Right ventricle myocardium inferior (tissue), 1 donor: ENCODE measurements around the gene SPINK4. TPM values are rescaled to one million over a fixed set of nuclear protein-coding genes. Genes with fewer than 3 reads are reported as not detected.

Source experiments
- ATAC-seq: fragments of 200-7000 bp; cut with Tn5 transposase; one replicate; pipeline ENCODE4 v1.9.1; 2020; ENCODE audit warnings: mild to moderate bottlenecking, moderate library complexity
- DNase-seq: peaks from one replicate; pipeline ENCODE4 v3.0.0; 2021; ENCODE audit errors: missing footprints
- intact Hi-C: fragments of 100-400 bp; cut with DNase I; formaldehyde crosslinking; loops from one replicate; pipeline ENCODE4 v1.11.0; 2022
- total RNA-seq: library from RNA; stranded (reverse); fragmentation: NEBNext Ultra II Directional; extraction: Animal tissue kit (Norgen Biotek cat#: 25700); gene quantifications from one replicate; pipeline ENCODE4 v1.2.1, GENCODE V29; 2021
- donor health status: DM: no; HTN: yes; CAD: no; lungs with severe emphysema.

The SPINK4 gene
- total RNA-seq, 1 donor from 2014 or later: not detected

DNA sequence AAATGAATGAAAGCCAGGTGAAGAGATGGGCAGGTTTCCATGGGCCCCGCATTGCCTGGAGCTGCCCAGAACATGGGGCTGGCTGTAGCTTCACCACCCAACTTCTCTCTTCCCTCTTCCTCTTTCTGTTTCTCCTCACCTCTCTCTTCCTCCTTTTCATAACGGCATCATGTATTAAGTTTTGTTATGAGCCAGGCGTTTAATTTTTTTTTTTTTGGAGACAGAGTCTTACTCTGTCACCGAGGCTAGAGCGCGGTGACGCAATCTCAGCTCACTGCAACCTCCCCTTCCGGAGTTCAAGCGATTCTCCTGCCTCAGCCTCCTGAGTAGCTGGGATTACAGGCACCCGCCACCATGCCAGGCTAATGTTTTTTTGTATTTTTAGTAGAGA is 13.0 kb upstream of the SPINK4 start:
- DNase-seq: peak; percentile 91
- ATAC-seq: peak; percentile 41
- intact Hi-C loops: loop anchor here (5.0 kb wide), 1 partner anchor 60 kb away; the partner anchor contains the start of gene B4GALT1

DNA sequence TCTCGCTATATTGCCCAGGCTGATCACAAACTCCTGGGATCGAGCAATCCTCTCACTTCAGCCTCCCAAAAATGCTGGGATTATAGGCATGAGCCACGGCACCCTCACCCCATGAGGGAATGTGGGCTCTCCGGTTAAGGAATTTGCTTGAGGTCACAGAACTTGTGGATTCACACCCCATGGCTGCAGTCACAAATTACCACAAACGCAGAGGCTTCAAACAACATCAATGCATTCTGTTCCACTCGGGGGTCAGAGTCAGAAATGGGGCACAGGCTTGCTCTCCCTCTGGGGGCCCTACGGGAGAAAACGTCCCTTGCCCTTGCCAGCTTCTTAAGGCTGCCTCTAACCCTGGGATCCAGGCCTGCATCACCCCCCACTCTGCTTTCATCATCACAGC is 12.2 kb upstream of the SPINK4 start:
- intact Hi-C loops: loop anchor here (5.0 kb wide), 1 partner anchor 60 kb away; the partner anchor contains the start of gene B4GALT1
- ATAC-seq (no peak), DNase-seq (no peak)

DNA sequence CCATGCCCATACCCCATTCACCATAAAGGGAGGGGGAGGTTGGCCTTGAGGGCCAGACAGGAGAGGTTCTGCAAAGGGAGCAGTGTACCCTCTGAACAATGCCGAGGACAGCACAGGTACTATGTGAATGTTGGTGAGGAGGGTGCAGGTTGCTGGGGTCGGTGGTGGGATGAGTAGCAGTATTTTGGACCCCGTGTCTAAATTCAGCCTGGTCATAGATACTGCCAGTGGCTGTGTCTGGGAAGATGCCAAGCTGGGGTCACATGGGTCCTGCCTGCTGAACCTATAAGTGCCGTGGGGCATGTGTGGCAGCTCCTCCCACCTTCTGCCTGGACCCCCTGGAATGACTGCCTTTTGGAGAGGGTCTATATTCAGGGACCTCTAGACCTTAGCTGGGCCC is 11.4 kb upstream of the SPINK4 start:
- DNase-seq: no peak
- ATAC-seq: no peak
- intact Hi-C loops: loop anchor here (5.0 kb wide), 1 partner anchor 61 kb away; the partner anchor contains the start of gene B4GALT1

DNA sequence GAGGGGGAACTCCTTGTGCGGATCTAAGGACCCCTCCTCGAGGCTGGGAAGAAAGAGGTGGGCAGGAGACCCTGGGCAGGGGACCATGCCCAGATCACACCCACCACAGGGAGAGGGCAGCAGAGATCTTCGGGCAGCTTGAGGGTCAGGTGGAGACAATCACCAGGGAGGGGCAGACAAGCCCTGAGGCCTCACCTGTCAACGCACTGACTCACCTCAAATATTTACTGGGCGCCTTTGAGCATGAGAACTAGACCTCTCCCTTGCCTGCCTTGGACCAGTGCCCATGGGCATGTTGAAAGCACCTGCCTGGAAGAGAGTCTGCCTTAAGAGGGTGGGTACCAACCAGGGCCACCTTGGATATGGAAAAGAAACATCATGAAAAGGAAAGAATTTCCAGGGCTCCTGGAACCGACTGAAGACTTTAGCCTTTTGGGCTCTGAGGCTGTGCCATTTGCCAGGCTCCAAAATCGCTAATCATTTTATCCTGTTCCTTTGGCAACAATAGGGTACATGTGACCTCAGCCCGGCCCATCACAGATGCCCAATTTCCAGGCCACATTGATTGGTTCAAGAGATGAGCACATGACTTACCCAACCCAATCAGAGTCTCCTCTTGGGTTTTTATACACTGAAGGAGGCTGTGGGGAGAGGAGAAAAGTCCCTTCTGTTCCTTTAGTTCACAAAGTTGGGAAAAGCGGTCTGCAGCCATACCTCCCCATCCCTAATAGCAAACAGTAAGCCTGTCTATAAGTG is 10.4 kb upstream of the SPINK4 start:
- DNase-seq: no peak
- ATAC-seq: no peak
- intact Hi-C loops: loop anchor here (5.0 kb wide), 1 partner anchor 62 kb away; the partner anchor contains the start of gene B4GALT1

DNA sequence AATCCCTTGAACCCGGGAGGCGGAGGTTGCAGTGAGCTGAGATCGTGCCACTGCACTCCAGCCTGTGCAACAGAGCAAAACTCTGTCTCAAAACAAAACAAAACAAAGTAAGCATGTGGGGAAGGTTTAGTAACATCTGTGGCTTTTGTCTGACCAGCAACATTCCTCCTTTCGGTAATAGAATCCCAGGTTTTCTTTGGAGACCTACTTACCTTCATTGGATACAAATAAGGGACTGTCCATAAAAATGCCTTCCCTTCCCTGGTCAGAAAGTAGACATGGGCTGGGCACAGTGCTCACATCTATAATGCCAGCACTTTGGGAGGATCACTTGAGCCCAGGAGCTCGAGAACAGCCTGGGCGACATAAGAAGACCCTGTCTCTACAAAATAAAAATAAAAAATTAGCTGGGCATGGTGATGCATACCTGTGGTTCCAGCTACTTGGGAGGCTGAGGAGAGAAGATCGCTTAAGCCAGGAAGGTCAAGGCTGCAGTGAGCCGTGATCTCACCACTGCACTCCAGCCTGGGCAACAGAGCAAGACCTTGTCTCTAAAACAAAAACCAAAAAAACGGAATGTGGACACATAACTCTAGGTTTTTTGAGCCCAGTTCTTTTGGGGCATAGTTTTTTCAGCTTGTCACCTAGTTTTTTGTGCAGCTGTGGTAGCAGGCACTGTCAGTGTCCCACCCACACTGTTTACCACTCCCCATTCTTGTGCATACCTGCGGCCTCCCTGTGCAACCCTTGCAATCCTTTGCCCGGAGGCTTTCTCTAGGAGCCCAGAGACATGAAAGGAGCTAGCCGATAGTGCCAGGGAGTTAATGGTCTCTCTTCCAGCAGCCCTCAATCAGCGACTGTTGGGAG is 9.0 kb upstream of the SPINK4 start:
- intact Hi-C loops: no loop called here
- DNase-seq (no peak), ATAC-seq (no peak)

DNA sequence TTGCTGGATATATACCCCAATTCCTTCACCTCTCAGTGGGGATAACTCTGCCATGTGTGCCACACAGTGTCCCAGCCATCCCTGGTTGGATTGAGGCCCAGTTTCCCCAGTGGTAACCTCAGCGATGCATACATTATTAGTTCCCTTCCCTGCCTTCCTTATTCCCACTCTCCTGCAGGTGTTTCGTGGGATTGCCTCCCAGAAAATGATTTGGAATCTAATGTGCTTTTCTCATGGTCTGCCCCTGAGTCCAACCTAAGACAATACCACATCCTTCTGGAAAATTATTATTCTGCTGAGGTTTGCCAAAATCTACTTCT is 8.4 kb upstream of the SPINK4 start:
- intact Hi-C loops: no loop called here
- ATAC-seq: no peak
- DNase-seq: no peak

DNA sequence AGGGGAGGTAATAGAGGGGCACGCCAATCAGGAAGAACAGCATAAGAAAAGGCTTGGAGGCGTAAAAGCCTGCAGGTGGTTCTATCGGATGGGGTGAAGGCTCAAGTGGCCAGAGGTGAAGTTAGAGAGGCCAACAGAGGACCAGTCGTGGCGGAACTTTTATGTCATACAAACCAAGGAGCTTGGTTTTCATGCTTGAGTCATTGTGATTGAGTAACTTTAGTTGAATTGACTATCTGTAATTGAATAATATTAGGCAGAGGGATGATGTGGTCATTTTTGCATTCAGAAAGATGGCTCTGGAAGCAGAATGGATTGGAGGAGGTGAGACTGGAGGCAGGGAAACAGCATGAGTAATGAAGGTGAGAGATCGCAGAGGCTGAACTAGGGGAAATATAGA is 7.2 kb upstream of the SPINK4 start:
- ATAC-seq (no peak), DNase-seq (no peak)
- intact Hi-C loops: no loop called here

DNA sequence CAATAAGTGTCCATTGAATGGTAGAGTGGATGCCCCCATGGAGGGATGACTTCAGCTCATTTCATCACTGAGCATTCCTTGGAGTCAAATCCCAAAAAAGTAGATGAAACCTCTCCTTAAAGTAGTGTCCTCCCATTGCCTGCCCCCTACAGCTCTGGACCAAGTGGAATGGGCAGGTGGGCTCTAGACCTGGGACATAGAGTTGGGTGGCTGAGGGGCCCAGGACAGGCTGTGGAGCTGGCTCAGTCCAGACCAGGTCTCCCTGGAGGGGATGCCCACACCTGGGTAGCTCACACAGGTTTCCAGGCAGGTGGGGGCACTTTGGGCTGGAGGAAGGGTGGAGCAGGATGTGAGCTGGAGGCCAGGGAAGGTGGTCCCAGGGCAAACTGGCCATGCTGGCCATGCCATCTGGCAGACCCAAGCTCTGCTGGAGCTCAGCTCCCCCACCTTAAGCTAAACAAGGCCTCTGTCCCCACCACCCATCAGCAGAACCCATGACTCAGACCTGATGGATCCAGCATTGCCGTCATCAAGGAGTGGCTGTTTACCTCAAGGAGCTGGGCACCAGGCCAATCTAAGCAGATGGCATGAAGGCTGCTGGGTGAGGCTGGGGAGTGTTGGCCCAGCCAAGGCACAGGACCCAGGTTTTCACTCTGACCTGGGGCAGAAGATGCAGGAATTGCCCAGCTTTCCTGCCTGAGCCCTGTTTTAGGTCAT is 6.2 kb upstream of the SPINK4 start:
- ATAC-seq (no peak), DNase-seq (no peak)
- intact Hi-C loops: no loop called here

DNA sequence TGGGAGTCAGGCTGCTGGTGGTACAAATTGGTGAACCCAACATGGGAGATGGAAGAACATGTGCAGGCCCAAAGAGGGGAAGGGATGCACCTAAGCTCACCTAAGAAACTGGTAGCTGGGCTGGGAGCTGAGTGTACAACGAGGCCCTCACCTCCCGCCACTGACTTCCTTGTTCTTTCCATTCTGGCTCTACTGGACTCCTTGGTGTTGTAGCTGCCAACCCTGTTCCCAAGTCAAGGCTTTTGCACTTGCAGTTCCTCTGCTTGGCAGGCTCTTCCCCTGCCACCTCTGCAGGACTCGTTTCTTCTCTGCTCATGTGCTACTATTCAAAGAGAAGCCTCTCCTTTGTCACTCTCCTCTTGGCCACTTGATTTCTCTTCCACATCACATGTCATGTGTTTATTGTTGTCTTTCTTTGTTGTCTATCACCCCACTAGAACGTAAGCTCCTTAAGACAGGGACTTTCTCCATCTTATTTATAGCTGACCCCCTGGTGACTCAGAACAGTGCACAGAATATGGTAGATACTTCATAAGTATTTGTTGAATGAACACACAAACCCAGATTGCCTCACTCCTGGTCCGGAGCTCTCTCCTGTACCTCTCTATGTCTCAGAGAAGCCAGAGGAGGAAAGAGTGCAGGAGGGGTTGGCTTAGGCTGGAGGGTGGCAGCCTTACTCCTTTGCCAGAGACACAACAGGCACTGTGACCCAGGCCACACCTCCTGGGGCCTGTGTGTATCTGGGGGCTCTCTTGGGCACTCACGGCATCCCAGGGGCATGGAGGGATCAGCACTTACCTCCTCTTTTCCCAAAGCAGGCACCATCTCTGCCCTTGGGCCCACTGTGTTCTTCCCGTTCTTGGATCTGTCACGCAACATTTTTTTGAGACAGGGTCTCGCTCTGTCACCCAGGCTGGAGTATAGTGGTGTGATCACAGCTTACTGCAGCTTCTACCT is 5.2 kb upstream of the SPINK4 start:
- intact Hi-C loops: no loop called here
- no peak for DNase-seq
- no peak for ATAC-seq

DNA sequence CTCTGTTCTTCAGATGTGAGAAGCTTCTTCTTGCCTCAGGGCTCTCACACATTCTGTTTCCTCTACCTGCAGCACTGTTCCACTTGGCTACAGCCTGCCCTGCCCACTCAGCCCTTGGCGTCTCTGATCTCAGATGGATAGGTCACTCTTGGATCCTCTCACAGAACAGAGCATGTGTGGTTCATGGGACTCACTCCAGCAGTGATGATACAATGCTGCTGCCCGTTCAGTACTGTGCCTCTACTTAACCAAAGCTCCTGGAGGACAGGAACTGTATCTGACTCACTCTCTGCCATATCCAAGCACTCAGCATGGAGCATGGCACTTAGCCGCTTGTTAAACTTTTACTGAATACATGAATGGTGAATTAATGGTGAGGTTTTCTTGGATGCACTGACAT is 3.4 kb upstream of the SPINK4 start:
- no peak for DNase-seq
- no peak for ATAC-seq
- intact Hi-C loops: no loop called here

DNA sequence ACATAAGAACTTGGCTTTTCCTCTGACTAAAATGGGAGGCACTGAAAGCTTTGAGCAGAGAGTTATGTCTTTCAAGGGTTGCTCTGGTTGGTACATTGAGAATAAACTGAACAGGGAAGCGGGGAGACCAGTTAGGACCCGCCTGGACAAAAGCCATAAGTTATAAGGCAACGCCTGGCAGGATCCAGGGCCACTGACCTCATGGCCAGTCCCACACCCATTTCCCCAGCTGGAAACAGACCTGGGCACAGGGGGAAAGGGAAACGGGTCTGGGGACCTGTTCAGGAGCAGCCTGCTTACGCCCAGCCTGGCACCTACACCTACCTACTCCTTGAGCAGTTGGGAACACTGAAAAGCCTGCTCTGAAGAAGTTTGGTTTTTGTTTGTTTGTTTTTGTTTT is 1.3 kb downstream of the SPINK4 start:
- DNase-seq (no peak), ATAC-seq (no peak)
- intact Hi-C loops: no loop called here

DNA sequence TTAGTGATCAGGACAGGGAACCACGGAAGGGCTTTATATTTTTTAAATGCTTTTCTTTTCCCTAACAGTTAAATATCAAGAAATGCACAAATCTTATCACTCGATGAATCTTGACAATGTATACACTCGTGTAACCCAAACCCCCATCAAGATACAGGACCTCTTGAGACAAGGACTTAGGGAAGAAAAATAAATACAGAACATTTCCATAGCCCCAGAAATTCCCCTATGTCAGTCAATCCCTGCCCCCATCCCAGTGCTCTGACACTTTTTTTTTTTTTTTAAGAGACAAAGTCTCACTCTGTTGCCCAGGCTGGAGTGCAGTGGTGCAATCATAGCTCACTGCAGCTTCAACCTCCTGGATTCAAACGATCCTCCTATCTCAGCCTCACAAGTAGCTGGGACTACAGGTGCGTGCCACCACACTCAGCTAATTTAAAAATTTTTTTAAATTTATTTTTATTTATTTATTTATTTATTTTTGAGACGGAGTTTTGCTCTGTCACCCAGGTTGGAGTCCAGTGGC is 2.7 kb downstream of the SPINK4 start:
- intact Hi-C loops: no loop called here
- ATAC-seq: no peak
- no peak for DNase-seq

DNA sequence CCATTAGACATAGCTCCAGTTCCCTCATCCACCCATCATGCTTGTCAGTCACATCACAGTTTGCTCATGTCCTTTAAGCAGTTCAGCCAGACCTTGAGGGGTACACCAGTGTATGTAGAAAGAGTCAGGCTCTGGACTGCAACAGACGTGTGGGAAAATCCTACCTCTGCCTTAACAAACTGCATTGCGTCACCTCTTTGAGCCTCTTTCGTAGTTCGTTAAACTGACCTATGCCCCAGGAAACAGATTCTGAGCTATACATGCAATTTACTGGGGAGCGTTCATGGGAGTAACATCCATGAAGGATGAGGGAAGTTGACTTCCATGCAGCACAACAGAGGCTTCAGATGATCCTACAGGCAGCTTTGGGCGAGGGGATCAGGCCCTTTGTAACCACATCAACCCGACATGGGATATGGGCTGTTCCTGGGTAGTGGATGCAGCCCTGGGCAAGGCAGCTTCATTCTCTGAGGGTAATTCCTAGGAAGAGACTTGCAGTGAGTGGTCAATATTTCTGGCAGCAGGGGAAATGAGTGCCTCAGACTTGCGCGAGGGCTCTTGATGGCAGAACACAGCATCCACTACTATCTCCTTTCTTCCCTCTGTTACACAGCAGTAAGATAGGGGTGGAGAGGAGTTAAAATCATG is 4.3 kb downstream of the SPINK4 start:
- DNase-seq (no peak), ATAC-seq (no peak)
- intact Hi-C loops: no loop called here

DNA sequence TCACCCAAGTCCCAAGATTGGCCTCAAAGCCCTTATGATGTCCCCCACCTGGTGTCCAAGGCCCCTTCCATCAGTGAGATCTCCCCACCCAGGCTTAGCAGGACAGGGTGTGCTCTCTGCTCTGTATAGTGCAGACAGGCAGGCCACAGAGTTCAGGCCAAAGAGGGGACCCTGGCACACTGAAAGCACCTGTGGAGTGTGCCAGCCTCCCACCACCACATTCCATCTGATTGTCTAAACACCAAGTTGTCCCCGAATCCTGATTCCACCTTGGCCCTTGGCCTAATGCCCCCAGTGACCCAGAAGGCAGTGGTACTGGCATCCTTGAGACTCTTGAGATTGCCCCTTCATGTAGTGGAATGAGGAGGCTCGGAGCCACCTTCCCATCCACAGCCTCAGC is 5.4 kb downstream of the SPINK4 start:
- intact Hi-C loops: no loop called here
- no peak for ATAC-seq
- DNase-seq: no peak

DNA sequence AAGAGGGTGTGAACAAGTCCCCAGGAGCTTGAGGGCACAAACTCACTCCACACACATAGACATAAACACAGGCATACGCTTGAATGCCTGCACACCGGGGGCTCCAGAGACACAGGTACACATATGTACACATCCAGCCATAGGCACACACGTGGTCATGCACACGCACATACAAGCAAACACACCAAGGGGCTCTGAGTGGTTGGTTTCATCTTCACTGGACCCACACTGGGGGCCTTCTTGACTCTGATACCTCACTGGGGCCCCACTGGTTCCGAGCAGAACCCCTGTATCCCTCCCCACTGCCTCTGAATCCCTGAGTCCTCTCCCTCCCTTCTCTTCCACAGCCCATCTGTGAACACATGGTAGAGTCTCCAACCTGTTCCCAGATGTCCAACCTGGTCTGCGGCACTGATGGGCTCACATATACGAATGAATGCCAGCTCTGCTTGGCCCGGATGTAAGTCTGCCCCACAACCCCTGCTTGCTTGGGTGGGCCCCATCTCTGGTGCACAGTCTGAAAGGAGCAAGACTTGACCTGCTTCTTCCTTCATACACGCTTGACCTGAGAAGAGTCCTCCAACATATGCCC is 6.4 kb downstream of the SPINK4 start:
- intact Hi-C loops: no loop called here
- DNase-seq (no peak), ATAC-seq (no peak)

DNA sequence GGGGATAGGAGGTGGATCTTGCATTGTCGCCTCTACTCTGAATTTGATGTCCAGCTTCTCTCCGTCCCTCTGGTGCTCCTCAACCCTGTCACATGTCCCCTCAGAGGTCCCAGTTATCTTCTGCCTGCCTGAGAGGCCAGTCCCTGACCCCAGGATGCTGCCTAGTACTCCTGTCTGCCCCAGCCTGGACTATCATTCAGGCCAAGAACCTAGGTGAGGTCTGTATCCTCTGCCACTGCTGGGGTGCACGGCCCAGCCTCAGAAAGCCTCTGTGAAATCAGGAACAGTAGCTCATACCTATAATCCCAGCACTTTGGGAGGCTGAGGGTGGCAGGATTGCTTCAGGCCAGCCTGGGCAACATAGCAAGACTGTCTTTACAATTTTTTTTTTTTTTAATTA is 8.6 kb downstream of the SPINK4 start:
- DNase-seq: no peak
- intact Hi-C loops: no loop called here
- ATAC-seq: no peak

DNA sequence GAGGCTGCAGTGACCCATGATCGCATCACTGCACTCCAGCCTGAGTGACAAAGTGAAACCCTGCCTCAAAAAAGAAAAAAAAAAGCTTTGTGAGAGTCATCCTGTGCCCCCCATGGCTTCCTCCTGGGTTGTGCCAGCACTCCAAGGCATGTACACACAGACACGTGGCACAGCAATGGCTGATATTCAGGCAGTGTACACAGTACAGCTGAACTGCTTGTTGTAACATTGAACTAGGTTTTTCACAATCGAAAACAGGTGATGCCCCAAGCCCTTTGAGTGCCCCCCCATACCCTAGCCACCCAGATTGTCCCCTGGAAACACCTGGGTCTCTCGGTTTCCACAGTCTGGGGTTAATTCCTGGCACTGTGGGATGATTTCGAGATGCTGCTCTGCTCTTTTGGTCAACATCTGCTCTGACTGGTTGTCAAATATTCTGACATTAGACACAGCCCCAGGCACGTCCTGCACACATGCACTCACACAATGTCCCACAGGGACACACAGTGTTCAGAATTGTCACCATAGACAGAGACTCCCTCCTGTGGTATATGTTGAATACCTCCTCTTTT is 9.2 kb downstream of the SPINK4 start:
- DNase-seq (no peak), ATAC-seq (no peak)
- intact Hi-C loops: no loop called here
